Hepatocyte (in vitro differentiated cells): Measurements from ENCODE around the gene MICALL1. TPM values are rescaled to one million over a fixed set of nuclear protein-coding genes. Genes with fewer than 3 reads are reported as not detected.

Experiments
- DNase-seq: peaks from one replicate; pipeline ENCODE4 v3.0.0-alpha.2; 2016; ENCODE audit warnings: low spot score
- H2AFZ ChIP-seq: fragments of 200-600 bp; sonication (generic); 2 replicates; pipeline ENCODE4 v1.6.0; 2016; ENCODE audit warnings: antibody characterized with exemption, mild to moderate bottlenecking
- H3K27ac ChIP-seq: fragments of 200-600 bp; sonication (generic); 2 replicates; pipeline ENCODE4 v1.5.1; 2016; ENCODE audit warnings: mild to moderate bottlenecking
- H3K27me3 ChIP-seq: fragments of 200-600 bp; sonication (generic); 2 replicates; pipeline ENCODE4 v1.6.1; 2016
- H3K36me3 ChIP-seq: fragments of 200-600 bp; sonication (generic); replicated peaks from 2 replicates; pipeline ENCODE4 v1.5.1; 2016; ENCODE audit warnings: low read depth; ENCODE audit not compliant: insufficient read depth
- H3K4me1 ChIP-seq: fragments of 200-600 bp; sonication (generic); 2 replicates; pipeline ENCODE4 v1.5.1; 2016; ENCODE audit warnings: mild to moderate bottlenecking, moderate library complexity; ENCODE audit not compliant: insufficient read depth
- H3K4me2 ChIP-seq: fragments of 200-600 bp; sonication (generic); 2 replicates; pipeline ENCODE4 v1.6.0; 2016
- H3K4me3 ChIP-seq: fragments of 200-600 bp; sonication (generic); 2 replicates; pipeline ENCODE4 v1.5.1; 2016; ENCODE audit warnings: mild to moderate bottlenecking
- H3K79me2 ChIP-seq: fragments of 200-600 bp; sonication (generic); 2 replicates; pipeline ENCODE4 v1.6.0; 2017; ENCODE audit warnings: mild to moderate bottlenecking
- H3K9me2 ChIP-seq: fragments of 200-600 bp; sonication (generic); replicated peaks from 2 replicates; pipeline ENCODE4 v1.6.0; 2017; ENCODE audit warnings: mild to moderate bottlenecking; ENCODE audit not compliant: insufficient read depth
- H3K9me3 ChIP-seq: fragments of 200-600 bp; sonication (generic); 2 replicates; pipeline ENCODE4 v1.5.1; 2016; ENCODE audit warnings: low read depth, mild to moderate bottlenecking
- H4K20me1 ChIP-seq: fragments of 200-600 bp; sonication (generic); 2 replicates; pipeline ENCODE4 v1.6.0; 2016; ENCODE audit warnings: mild to moderate bottlenecking; ENCODE audit not compliant: insufficient read depth, poor library complexity, severe bottlenecking
- EZH2 ChIP-seq: fragments of 200-600 bp; sonication (generic); IDR thresholded peaks from 2 replicates; pipeline ENCODE4 v1.6.1; 2016; ENCODE audit warnings: antibody characterized with exemption, mild to moderate bottlenecking, borderline replicate concordance
- EZH2phosphoT487 ChIP-seq: fragments of 200-600 bp; sonication (generic); IDR thresholded peaks from one replicate; pipeline ENCODE4 v1.6.1; 2018; ENCODE audit warnings: antibody characterized with exemption, mild to moderate bottlenecking, low read depth, moderate library complexity; ENCODE audit not compliant: unreplicated experiment, severe bottlenecking
- WGBS: methylation state at CpG from one replicate; pipeline ENCODE4 v1.1.6; 2016; ENCODE audit warnings: low lambda C conversion rate; ENCODE audit errors: missing lambda C conversion rate; 5-methylcytosine and 5-hydroxymethylcytosine counted together
- polyA plus RNA-seq: library from polyadenylated mRNA; unstranded; fragments of >200 nt; fragmentation: Nextera tagmentation; extraction: Ambion mirVana; gene quantifications from 2 replicates; pipeline ENCODE4 v1.2.1, GENCODE V29; 2016
- total RNA-seq: library from RNA; depleted of rRNA; stranded (reverse); fragments of >200 nt; gene quantifications from 2 replicates; pipeline ENCODE4 v1.2.3, GENCODE V29; 2014
- TF ChIP-seq, protein P1 (sequence below): fragments of 200-600 bp; sonication (generic); IDR thresholded peaks from 2 replicates; pipeline ENCODE4 v1.5.1; 2016; ENCODE audit warnings: antibody characterized with exemption, mild to moderate bottlenecking; ENCODE audit not compliant: poor library complexity

The MICALL1 gene
- total and polyA plus RNA-seq, 2 experiments from 2014 or later: 15.0 to 26.1 TPM

- WGBS: 79% methylated on average over 6 of the region's 6 CpGs
- Histone ChIP-seq H3K4me3 (no peak overlapping the region), H4K20me1 (peaks cover 5% of the 10 kb centered on the region), H3K4me1 (no peaks in the 10 kb centered on the region), H2AFZ (no peak overlapping the region), H3K9me2 (no peaks in the 10 kb centered on the region), H3K36me3 (no peaks in the 10 kb centered on the region), H3K4me2 (no peak overlapping the region), H3K79me2 (peaks cover 21% of the 10 kb centered on the region), H3K9me3 (no peaks in the 10 kb centered on the region), H3K27me3 (no peaks in the 10 kb centered on the region), H3K27ac (no peak overlapping the region)
- TF ChIP-seq EZH2phosphoT487 (no peak), EZH2 (no peak)
- TF ChIP-seq, protein P1, sequence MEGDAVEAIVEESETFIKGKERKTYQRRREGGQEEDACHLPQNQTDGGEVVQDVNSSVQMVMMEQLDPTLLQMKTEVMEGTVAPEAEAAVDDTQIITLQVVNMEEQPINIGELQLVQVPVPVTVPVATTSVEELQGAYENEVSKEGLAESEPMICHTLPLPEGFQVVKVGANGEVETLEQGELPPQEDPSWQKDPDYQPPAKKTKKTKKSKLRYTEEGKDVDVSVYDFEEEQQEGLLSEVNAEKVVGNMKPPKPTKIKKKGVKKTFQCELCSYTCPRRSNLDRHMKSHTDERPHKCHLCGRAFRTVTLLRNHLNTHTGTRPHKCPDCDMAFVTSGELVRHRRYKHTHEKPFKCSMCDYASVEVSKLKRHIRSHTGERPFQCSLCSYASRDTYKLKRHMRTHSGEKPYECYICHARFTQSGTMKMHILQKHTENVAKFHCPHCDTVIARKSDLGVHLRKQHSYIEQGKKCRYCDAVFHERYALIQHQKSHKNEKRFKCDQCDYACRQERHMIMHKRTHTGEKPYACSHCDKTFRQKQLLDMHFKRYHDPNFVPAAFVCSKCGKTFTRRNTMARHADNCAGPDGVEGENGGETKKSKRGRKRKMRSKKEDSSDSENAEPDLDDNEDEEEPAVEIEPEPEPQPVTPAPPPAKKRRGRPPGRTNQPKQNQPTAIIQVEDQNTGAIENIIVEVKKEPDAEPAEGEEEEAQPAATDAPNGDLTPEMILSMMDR: no peak
- DNase-seq: no peak
Observed at GRCh38 chr22:37884420-37884819, 21.7 kb upstream of the MICALL1 start.

DNA sequence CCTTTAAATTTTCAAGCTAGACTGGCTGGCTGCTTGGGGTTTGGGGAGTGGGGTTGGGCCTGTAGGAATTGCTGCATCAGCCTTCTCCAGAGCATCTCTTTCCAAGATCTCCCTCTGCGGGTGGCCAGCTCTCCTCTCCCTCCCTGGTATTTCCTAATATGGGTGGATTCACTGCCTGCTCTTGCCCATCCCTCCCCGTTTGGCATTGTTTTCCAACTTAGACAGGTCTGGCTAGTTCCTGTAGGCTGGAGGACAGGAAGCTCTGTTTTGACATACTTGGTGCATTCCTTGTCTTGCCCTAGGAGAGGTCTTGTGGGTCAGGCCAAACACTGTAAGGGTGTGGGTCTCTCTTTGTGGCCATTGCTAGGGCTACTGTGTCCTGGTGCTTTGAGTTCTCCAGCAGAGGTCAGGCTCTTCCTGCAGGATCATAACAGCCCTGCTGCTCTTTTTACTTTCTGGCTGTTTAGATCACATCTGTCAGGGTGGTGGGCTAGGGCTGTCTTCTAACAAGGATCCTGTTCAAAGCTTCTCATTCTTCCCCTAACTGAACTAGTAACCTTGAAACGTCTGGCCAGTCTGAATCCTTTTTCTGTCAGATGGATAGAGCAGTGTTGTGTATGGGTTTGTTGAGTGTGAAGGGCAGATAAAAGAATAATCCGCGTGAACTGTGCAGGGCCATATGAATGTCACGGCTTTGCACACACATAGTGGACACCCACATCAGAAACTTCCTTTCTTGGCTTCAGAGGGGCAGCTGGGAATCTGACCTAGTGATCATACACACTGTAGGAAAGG, 18.3 kb upstream of the MICALL1 start:
- no peak for TF ChIP-seq EZH2phosphoT487
- TF ChIP-seq, protein P1: peak; percentile 42
- Histone ChIP-seq H3K4me1 (no peaks in the 10 kb centered on the region), H3K79me2 (peaks cover 5% of the 10 kb centered on the region)

GRCh38 chr22:37891926-37892325, 14.2 kb upstream of the MICALL1 start:
- Histone ChIP-seq H3K36me3 (no peaks in the 10 kb centered on the region), H2AFZ (no peak overlapping the region), H3K4me3 (no peak overlapping the region), H3K27me3 (no peaks in the 10 kb centered on the region), H3K9me2 (no peaks in the 10 kb centered on the region), H3K4me2 (no peak overlapping the region), H3K79me2 (no peaks in the 10 kb centered on the region), H3K4me1 (peaks cover 33% of the 10 kb centered on the region), H3K9me3 (no peaks in the 10 kb centered on the region), H4K20me1 (no peaks in the 10 kb centered on the region), H3K27ac (no peak overlapping the region)
- DNase-seq: no peak
- WGBS: 94% methylated on average over 3 of the region's 3 CpGs
- TF ChIP-seq, protein P1: no peak
- TF ChIP-seq EZH2phosphoT487 (no peak), EZH2 (no peak)

More for the DNA sequence above, 18.3 kb upstream of the MICALL1 start:
- Histone ChIP-seq H3K27me3 (no peaks in the 10 kb centered on the region), H3K9me3 (no peaks in the 10 kb centered on the region), H3K4me3 (no peak overlapping the region), H3K4me2 (no peak overlapping the region), H3K9me2 (no peaks in the 10 kb centered on the region), H2AFZ (no peak overlapping the region), H3K36me3 (no peaks in the 10 kb centered on the region), H3K27ac (no peak overlapping the region), H4K20me1 (peaks cover 2% of the 10 kb centered on the region)
- WGBS: 72% methylated on average over 6 of the region's 6 CpGs
- no peak for DNase-seq
